Neural cell (in vitro differentiated cells): Measurements from ENCODE around the gene MUC6.

ENCODE experiments used
- CTCF ChIP-seq: fragments of 450-650 bp; IDR thresholded peaks from 2 replicates; pipeline ENCODE4 v1.5.1; 2014; ENCODE audit warnings: antibody characterized with exemption, mild to moderate bottlenecking, moderate library complexity; ENCODE audit not compliant: poor library complexity, severe bottlenecking
- POLR2AphosphoS5 ChIP-seq: IDR thresholded peaks from 2 replicates; pipeline ENCODE4 v1.6.1; 2012

GRCh38 chr11:1013631-1013935 is 22.9 kb downstream of the MUC6 start:
- TF ChIP-seq CTCF (no peak), POLR2AphosphoS5 (no peak)
